Esophagus muscularis mucosa (tissue), 4 donors: ENCODE measurements around the gene IFNA8. TPM values are rescaled to one million over a fixed set of nuclear protein-coding genes. Genes with fewer than 3 reads are reported as not detected.

ENCODE experiments used
- DNase-seq: peaks from one replicate; pipeline ENCODE4 v3.0.0-alpha.2; 2017; ENCODE audit errors: extremely low spot score
- H3K27ac ChIP-seq, 4 donors: fragments of 200-600 bp; sonication (generic); replicated peaks in 1 of 4; 1 replicate in 3 of 4; 2 replicates in 1 of 4; pipeline ENCODE4 v1.5.1; 2016 to 2019; ENCODE audit warnings: mild to moderate bottlenecking in 1 of 4
- H3K27me3 ChIP-seq, 4 donors: fragments of 200-600 bp; sonication (generic); one replicate each; pipeline versions ENCODE4 v1.5.1 to v1.6.0; 2016 to 2019
- H3K36me3 ChIP-seq, 4 donors: fragments of 200-600 bp; sonication (generic); one replicate each; pipeline ENCODE4 v1.5.1; 2016 to 2019
- H3K4me1 ChIP-seq, 4 donors: fragments of 200-600 bp; sonication (generic); one replicate each; pipeline ENCODE4 v1.5.1; 2016 to 2019
- H3K4me3 ChIP-seq, 4 donors: fragments of 200-600 bp; sonication (generic); 1 replicate in 2 of 4; 2 replicates in 2 of 4; pipeline ENCODE4 v1.5.1; 2016 to 2019; ENCODE audit warnings: mild to moderate bottlenecking in 4 of 4, moderate library complexity in 1 of 4
- H3K9me3 ChIP-seq, 4 donors: fragments of 200-600 bp; sonication (generic); 1 replicate in 3 of 4; 2 replicates in 1 of 4; pipeline ENCODE4 v1.5.1; 2016 to 2019
- CTCF ChIP-seq, 3 experiments: fragments of 200-600 bp in 2 of 3; fragments of 450-650 bp in 1 of 3; sonication (generic) in 2 of 3; IDR thresholded peaks; one replicate each; pipeline ENCODE4 v1.5.1; 2017 to 2019; ENCODE audit warnings: antibody characterized with exemption in 3 of 3, mild to moderate bottlenecking in 2 of 3, moderate library complexity in 1 of 3
- EP300 ChIP-seq: sonication (generic); formaldehyde crosslinking; IDR thresholded peaks from one replicate; pipeline ENCODE4 v1.6.1; 2017; ENCODE audit warnings: antibody characterized with exemption
- POLR2A ChIP-seq: fragments of 450-650 bp; IDR thresholded peaks from one replicate; pipeline ENCODE4 v1.6.1; 2017; ENCODE audit warnings: antibody characterized with exemption, moderate library complexity, mild to moderate bottlenecking, low read depth
- POLR2AphosphoS5 ChIP-seq, 2 donors: sonication (generic); formaldehyde crosslinking; IDR thresholded peaks; one replicate each; pipeline ENCODE4 v1.6.1; 2017; ENCODE audit warnings: antibody characterized with exemption in 2 of 2
- WGBS: methylation state at CpG from one replicate; pipeline ENCODE4 v1.1.5; 2018; 5-methylcytosine and 5-hydroxymethylcytosine counted together
- intact Hi-C: fragments of 100-400 bp; cut with DNase I; formaldehyde crosslinking; loops from one replicate; pipeline ENCODE4 v1.15.1; 2023
- total RNA-seq, 4 donors: library from RNA; depleted of rRNA; stranded (reverse); fragments of >200 nt; gene quantifications; one replicate each; pipeline versions ENCODE4 v1.1.0 to v1.2.1, GENCODE V29; 2016

Gene IFNA8
- total RNA-seq, 4 donors from 2014 or later = not detected

DNA sequence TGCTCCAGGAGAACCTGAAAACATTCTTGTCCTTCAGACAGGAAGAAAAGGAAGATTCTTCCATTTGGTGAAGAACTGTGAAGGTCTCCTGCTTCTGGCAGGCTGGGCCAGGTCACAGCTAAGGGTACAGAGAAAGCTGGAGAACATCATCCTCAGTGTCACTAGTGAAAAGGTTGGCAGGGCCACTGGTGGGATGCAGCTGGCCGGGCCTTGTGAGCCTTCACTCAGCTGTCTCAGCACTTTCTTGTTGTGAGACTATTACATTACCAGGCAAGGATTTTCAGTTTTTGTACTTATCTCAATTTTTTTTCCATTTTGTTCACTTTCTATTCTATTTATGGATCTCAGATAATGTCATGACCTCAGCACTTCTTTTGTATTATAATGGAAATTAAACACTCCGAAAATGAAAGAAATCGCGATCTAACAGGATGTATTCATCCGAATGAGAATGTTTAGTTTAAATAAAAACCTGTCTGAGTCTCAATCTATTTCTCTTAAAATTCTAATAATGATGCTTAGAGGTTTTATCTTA, 9.9 kb upstream of the IFNA8 start:
- H3K4me1 ChIP-seq = peaks cover 8 to 21% (median 18%) of the 10 kb centered on the region in 4 donors
- 83% methylated on average over 5 of the region's 5 CpGs for WGBS
- H3K27ac ChIP-seq = no peak overlapping the region
- H3K9me3 ChIP-seq = no peaks in the 10 kb centered on the region
- no peaks in the 10 kb centered on the region for H3K36me3 ChIP-seq
- intact Hi-C loops = no loop called here
- DNase-seq = no peak
- H3K4me3 ChIP-seq = no peak overlapping the region
- no peak for TF ChIP-seq EP300
- no peak for TF ChIP-seq POLR2AphosphoS5 (IDR thresholded peaks at IDR 0.05)
- TF ChIP-seq CTCF (IDR thresholded peaks at IDR 0.05) = no peak
- TF ChIP-seq POLR2A = no peak
- H3K27me3 ChIP-seq = peaks cover 0 to 52% (median 18%) of the 10 kb centered on the region in 4 donors

DNA sequence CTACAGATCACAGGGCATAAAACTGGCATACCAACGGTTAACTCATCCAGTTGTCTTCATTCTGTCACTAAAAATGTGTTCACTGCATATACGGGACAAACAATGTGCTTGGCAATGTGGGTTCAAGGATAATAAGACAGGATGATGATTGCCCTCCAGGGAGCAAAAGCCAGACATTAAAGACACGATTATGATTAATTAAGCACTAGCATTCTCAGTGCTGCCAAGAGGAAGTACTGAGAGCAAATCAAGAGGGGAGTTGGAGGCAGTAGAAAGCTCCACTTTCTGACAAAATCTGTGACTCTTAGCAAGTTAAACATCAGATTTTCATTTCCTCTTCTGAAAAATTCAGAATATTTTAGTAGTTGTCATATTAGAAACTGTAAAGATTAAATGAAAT, 9.0 kb upstream of the IFNA8 start:
- Histone ChIP-seq H3K27me3 (peaks cover 0 to 52% (median 18%) of the 10 kb centered on the region in 4 donors), H3K4me3 (no peak overlapping the region), H3K36me3 (no peaks in the 10 kb centered on the region), H3K4me1 (peaks cover 8 to 21% (median 18%) of the 10 kb centered on the region in 4 donors), H3K9me3 (no peaks in the 10 kb centered on the region), H3K27ac (no peak overlapping the region)
- intact Hi-C loops = no loop called here
- 28% methylated on average over 3 of the region's 3 CpGs for WGBS
- no peak for DNase-seq
- TF ChIP-seq POLR2A (no peak), POLR2AphosphoS5 (IDR thresholded peaks at IDR 0.05) (no peak), EP300 (no peak), CTCF (IDR thresholded peaks at IDR 0.05) (no peak)

- 6% methylated on average over 46 of the region's 53 CpGs for WGBS
- Histone ChIP-seq H3K27ac (no peak overlapping the region), H3K9me3 (no peaks in the 10 kb centered on the region), H3K36me3 (no peaks in the 10 kb centered on the region), H3K27me3 (peaks cover 0 to 38% (median 18%) of the 10 kb centered on the region in 4 donors), H3K4me3 (peak overlapping the region; percentile 31 to 53 (median 36)), H3K4me1 (peaks cover 8 to 14% (median 11%) of the 10 kb centered on the region in 4 donors)
- no peak for DNase-seq
- TF ChIP-seq POLR2A (no peak), EP300 (no peak), POLR2AphosphoS5 (IDR thresholded peaks at IDR 0.05) (no peak), CTCF (IDR thresholded peaks at IDR 0.05) (no peak)
- intact Hi-C loops = no loop called here
Measured at GRCh38 chr9:21402386-21403251, 6.3 kb upstream of the IFNA8 start.

DNA sequence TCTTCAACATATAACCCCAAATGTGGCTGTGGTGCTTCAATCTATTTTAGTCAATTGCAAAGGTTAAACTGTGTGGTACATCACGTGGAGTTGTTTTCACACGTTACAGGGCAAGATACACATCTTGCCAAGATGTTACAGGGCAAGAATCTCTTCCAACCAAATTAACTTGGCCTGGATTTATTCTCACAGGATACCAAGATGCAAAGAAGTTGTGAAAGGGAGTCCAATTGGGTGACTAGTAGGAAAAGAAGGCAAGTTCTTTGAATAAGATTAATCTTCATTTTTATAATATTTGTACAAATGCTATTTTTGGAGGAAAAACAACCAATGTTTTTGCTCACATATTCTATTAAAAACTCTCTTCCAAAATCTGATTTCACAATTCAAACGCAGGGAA, 4.8 kb upstream of the IFNA8 start:
- WGBS = 77% methylated on average over 3 of the region's 3 CpGs
- intact Hi-C loops = no loop called here
- Histone ChIP-seq H3K36me3 (no peaks in the 10 kb centered on the region), H3K27ac (no peak overlapping the region), H3K27me3 (peaks cover 0 to 38% (median 18%) of the 10 kb centered on the region in 4 donors), H3K4me1 (peaks cover 8 to 14% (median 11%) of the 10 kb centered on the region in 4 donors), H3K4me3 (no peak overlapping the region), H3K9me3 (no peaks in the 10 kb centered on the region)
- TF ChIP-seq CTCF (IDR thresholded peaks at IDR 0.05) (no peak), POLR2AphosphoS5 (IDR thresholded peaks at IDR 0.05) (no peak), POLR2A (no peak), EP300 (no peak)
- no peak for DNase-seq
